Endothelial cell of umbilical vein (primary cell): Measurements from ENCODE around the gene NFKB1. TPM values are rescaled to one million over a fixed set of nuclear protein-coding genes. Genes with fewer than 3 reads are reported as not detected.

ENCODE experiments used
- BruUV-seq: library from RNA; stranded (reverse); fragments of 400-500 nt; replicated peaks from 2 replicates; lab custom pipeline; 2021; lab: Mats Ljungman, UMichigan
- CTCF ChIA-PET: fragments of 300-600, 350-600 bp; sonication (Branson Sonifier 250); formaldehyde crosslinking; loops from one replicate; lab custom pipeline; 2021; ENCODE audit warnings: antibody characterized with exemption, inconsistent platforms; lab: Charles Lee
- POLR2A ChIA-PET: fragments of 300-600, 350-600 bp; sonication (Branson Sonifier 250); formaldehyde crosslinking; loops from one replicate; lab custom pipeline; 2021; ENCODE audit warnings: antibody characterized with exemption, inconsistent platforms; lab: Charles Lee
- DNase-seq: peaks from one replicate; pipeline ENCODE4 v3.0.0-alpha.2; 2011; ENCODE audit warnings: low read depth, low spot score
- FAIRE-seq: peaks from 2 replicates; lab custom pipeline; 2011; peaks lifted over from hg19 to GRCh38; lab: Jason Lieb, UNC
- H2AFZ ChIP-seq: 2 replicates; pipeline ENCODE4 v1.6.0; 2012; ENCODE audit warnings: low read depth, low read length, control low read depth, inconsistent platforms
- H3K27ac ChIP-seq: 2 replicates; pipeline ENCODE4 v1.5.1; 2011; ENCODE audit warnings: low read depth, mild to moderate bottlenecking, control low read depth, low read length, moderate library complexity; ENCODE audit not compliant: insufficient read depth
- H3K27me3 ChIP-seq, 2 experiments: 2 replicates each; pipeline versions ENCODE4 v1.6.0 to v1.6.1; 2011; ENCODE audit warnings: low read length in 2 of 2, mixed read lengths in 1 of 2; ENCODE audit not compliant: control insufficient read depth in 2 of 2, insufficient read depth in 2 of 2
- H3K36me3 ChIP-seq, 2 experiments: 2 replicates in 1 of 2; 3 replicates in 1 of 2; pipeline ENCODE4 v1.5.1; 2011; ENCODE audit warnings: low read length in 2 of 2, mild to moderate bottlenecking in 1 of 2, moderate library complexity in 1 of 2; ENCODE audit not compliant: control insufficient read depth in 2 of 2, insufficient read depth in 2 of 2; ENCODE audit errors: extremely low read depth in 1 of 2
- H3K4me1 ChIP-seq: 3 replicates; pipeline ENCODE4 v1.5.1; 2011; ENCODE audit warnings: mild to moderate bottlenecking, low read length; ENCODE audit not compliant: control insufficient read depth, insufficient read depth; ENCODE audit errors: extremely low read depth
- H3K4me2 ChIP-seq: 2 replicates; pipeline ENCODE4 v1.6.1; 2011; ENCODE audit warnings: low read length, control low read depth, mixed read lengths; ENCODE audit not compliant: insufficient read depth
- H3K4me3 ChIP-seq, 3 experiments: fragments of 200-600 bp in 1 of 3; sonication (generic), shearing (Covaris generic) in 1 of 3; replicated peaks in 1 of 3; 2 replicates each; pipeline ENCODE4 v1.5.1; 2011 to 2016; ENCODE audit warnings: control low read depth in 3 of 3, low read length in 3 of 3, mild to moderate bottlenecking in 2 of 3, inconsistent platforms in 1 of 3, low read depth in 1 of 3, moderate library complexity in 1 of 3; ENCODE audit not compliant: insufficient read depth in 1 of 3
- H3K79me2 ChIP-seq: 2 replicates; pipeline ENCODE4 v1.6.0; 2012; ENCODE audit warnings: low read length, inconsistent platforms; ENCODE audit not compliant: control insufficient read depth, insufficient read depth
- H3K9ac ChIP-seq: replicated peaks from 2 replicates; pipeline ENCODE3; 2011; ENCODE audit warnings: low read length, control low read depth; ENCODE audit not compliant: insufficient read depth; ENCODE audit errors: extremely low read depth
- H3K9me1 ChIP-seq: replicated peaks from 3 replicates; pipeline ENCODE4 v1.6.0; 2011; ENCODE audit warnings: mild to moderate bottlenecking, low read length; ENCODE audit not compliant: control insufficient read depth, insufficient read depth; ENCODE audit errors: extremely low read depth
- H3K9me3 ChIP-seq: replicated peaks from 2 replicates; pipeline ENCODE4 v1.5.1; 2012; ENCODE audit warnings: low read length, inconsistent platforms; ENCODE audit not compliant: control insufficient read depth, insufficient read depth
- H4K20me1 ChIP-seq: replicated peaks from 2 replicates; pipeline ENCODE3; 2011; ENCODE audit warnings: mild to moderate bottlenecking, low read length; ENCODE audit not compliant: control insufficient read depth, insufficient read depth; ENCODE audit errors: extremely low read depth
- CTCF ChIP-seq, 2 donors: IDR thresholded peaks; 1 replicate in 1 of 2; 2 replicates in 1 of 2; pipeline ENCODE4 v1.5.1; 2011; ENCODE audit warnings: low read length in 2 of 2, mild to moderate bottlenecking in 2 of 2, moderate library complexity in 2 of 2, control low read depth in 1 of 2, inconsistent platforms in 1 of 2, low read depth in 1 of 2; ENCODE audit not compliant: insufficient read depth in 1 of 2; ENCODE audit errors: extremely low read depth in 1 of 2
- EZH2 ChIP-seq: IDR thresholded peaks from 2 replicates; pipeline ENCODE4 v1.6.1; 2012; ENCODE audit warnings: borderline replicate concordance, low read depth, mild to moderate bottlenecking, moderate library complexity, low read length, inconsistent platforms; ENCODE audit not compliant: severe bottlenecking
- FOS ChIP-seq: IDR thresholded peaks from 2 replicates; pipeline ENCODE4 v1.6.1; 2011; ENCODE audit warnings: mild to moderate bottlenecking, low read length, moderate library complexity, borderline replicate concordance; ENCODE audit not compliant: insufficient read depth
- GATA2 ChIP-seq: IDR thresholded peaks from 2 replicates; pipeline ENCODE4 v1.7.0; 2011; ENCODE audit warnings: low read depth, mild to moderate bottlenecking, moderate library complexity, mixed read lengths, low read length; ENCODE audit not compliant: insufficient read length, insufficient read depth
- JUN ChIP-seq: IDR thresholded peaks from 2 replicates; pipeline ENCODE4 v1.6.1; 2011; ENCODE audit warnings: borderline replicate concordance, low read depth; ENCODE audit not compliant: insufficient read length, insufficient read depth
- MAX ChIP-seq: IDR thresholded peaks from 2 replicates; pipeline ENCODE4 v1.6.1; 2011; ENCODE audit not compliant: insufficient read depth, insufficient read length
- MYC ChIP-seq: IDR thresholded peaks from one replicate; pipeline ENCODE4 v1.6.1; 2011; ENCODE audit warnings: mild to moderate bottlenecking, low read depth, low read length
- POLR2A ChIP-seq: IDR thresholded peaks from 2 replicates; pipeline ENCODE4 v1.6.1; 2012; ENCODE audit warnings: low read depth, mild to moderate bottlenecking, control low read depth, low read length
- POLR2AphosphoS5 ChIP-seq: IDR thresholded peaks from 2 replicates; pipeline ENCODE4 v1.6.1; 2012; ENCODE audit warnings: low read depth, mild to moderate bottlenecking, control low read depth, low read length, moderate library complexity; ENCODE audit not compliant: insufficient read depth
- dilution Hi-C: fragments of 300-500 bp; cut with MboI; formaldehyde crosslinking; loops from one replicate; pipeline ENCODE4 v1.15.0; 2019; ENCODE audit warnings: low sequenced_read_pairs; ENCODE audit not compliant: extremely low pct_ligation_motif_present
- intact Hi-C: fragments of 100-400 bp; cut with micrococcal nuclease; formaldehyde crosslinking; loops from one replicate; pipeline ENCODE4 v1.10.0; 2022
- polyA plus RNA-seq, 4 experiments: library from polyadenylated mRNA; depleted of rRNA in 3 of 4; stranded (reverse) in 3 of 4; unstranded in 1 of 4; fragments of >200 nt; gene quantifications; 2 replicates each; pipeline versions ENCODE4 v1.2.1 to v1.2.3, GENCODE V29; 2011 to 2012; ENCODE audit warnings: missing spikeins in 1 of 4
- total RNA-seq: library from RNA; stranded (reverse); gene quantifications from 2 replicates; pipeline ENCODE4 v1.2.3, GENCODE V29; 2021

Gene NFKB1
- total and polyA plus RNA-seq, 2 donors (not counting 3 experiments of a cell fraction or from before 2014, with no cell fraction given), result 21.3 to 41.4 TPM

- no peaks in the 10 kb centered on the region for H3K27me3 ChIP-seq
- no peak overlapping the region for H3K9ac ChIP-seq
- ChIA-PET POLR2A (no interaction called here), CTCF (interaction anchor here (0.6 to 1.8 kb wide), 5 partner anchors 10 to 120 kb away, joined by 3 to 4 read pairs (median 4); partner anchors contain the start of gene NFKB1)
- H4K20me1 ChIP-seq, result no peaks in the 10 kb centered on the region
- peak overlapping the region; percentile 4 for H3K4me2 ChIP-seq
- FAIRE-seq (peak; percentile 90), DNase-seq (peak; percentile 84)
- no TSS peak for BruUV-seq
- TF ChIP-seq EZH2 (no peak), GATA2 (no peak), JUN (no peak), FOS (peak; percentile 79), CTCF (IDR thresholded peaks at IDR 0.05; ENCODE audit: extremely low read depth in 1 of 2, insufficient read depth in 1 of 2, low read depth in 1 of 2, low read length in 2 of 2) (no peak), MYC (no peak), MAX (no peak), POLR2AphosphoS5 (peak; percentile 54), POLR2A (no peak)
- H3K4me3 ChIP-seq, result no peak overlapping the region
- H3K36me3 ChIP-seq, result no peaks in the 10 kb centered on the region
- H3K9me3 ChIP-seq, result no peaks in the 10 kb centered on the region
- no peaks in the 10 kb centered on the region for H3K79me2 ChIP-seq
- peaks cover 33% of the 10 kb centered on the region for H3K4me1 ChIP-seq
- no peak overlapping the region for H2AFZ ChIP-seq
- no peaks in the 10 kb centered on the region for H3K9me1 ChIP-seq
- no peak overlapping the region for H3K27ac ChIP-seq
- intact Hi-C loops (loop anchor here (1.0 kb wide), 1 partner anchor 34 kb away; no protein-coding TSS in a partner anchor), dilution Hi-C loops (no loop called here)
These were observed 34.9 kb upstream of the NFKB1 start for GRCh38 chr4:102466298-102466697.
